SIG-M5 treated with dmso at 0.1 percent for 504 hours (cell line): ENCODE results near the gene RAPGEF6.
"Not testable (repeated sequence)": the region's sequence is repeated elsewhere in the genome, so short reads cannot be mapped to it uniquely, and the experiment has no call there.

Source experiments
- DNase-seq: peaks from one replicate; lab custom pipeline; 2025; ENCODE audit not compliant: unreplicated experiment; lab: John Stamatoyannopoulos, UW

The RAPGEF6 gene

GRCh38 chr5:131634996-131635683 is at the start of gene RAPGEF6:
Gene RAPGEF6 (minus strand): TSS chr5:131635229. CDS start chr5:131635030, 199 bp downstream.
- peak; percentile 100 for DNase-seq

DNA sequence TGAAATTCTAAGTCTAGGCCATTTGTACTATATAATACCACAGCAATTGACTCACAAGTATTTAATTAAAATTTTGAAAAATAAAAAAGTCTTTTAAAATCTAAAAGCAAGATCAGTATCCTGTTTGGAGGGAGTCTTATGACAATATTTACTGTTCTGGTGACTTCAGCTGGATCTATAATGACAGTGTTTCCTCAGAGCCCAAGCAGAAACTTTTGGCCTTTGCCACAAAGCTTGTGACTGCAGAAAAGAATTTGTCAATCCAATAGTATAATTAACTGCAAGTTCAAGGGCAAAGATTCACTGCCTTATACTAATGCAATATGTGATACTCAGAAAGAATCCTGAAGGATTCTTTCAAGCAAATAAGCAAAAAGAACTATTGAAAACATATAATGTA is 49.6 kb upstream of the RAPGEF6 start:
- peak; percentile 27 for DNase-seq

DNA sequence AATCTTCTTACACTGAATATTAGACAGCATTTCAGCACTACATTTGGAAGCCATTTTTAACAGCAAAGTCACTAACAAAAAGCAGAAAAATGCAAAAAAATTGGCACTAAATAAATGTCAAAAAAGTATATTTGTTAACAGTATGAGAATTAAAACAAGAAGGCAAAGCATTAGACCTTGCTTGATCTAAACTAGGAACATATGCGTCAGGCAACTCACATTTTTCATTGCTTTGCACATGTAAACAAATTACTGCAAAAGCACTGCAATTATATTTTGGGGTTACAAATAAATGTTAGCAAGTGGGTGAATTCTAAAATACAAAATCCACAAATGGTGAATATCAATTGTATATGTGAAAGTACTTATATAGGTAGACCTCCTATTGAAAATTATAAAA is 49.0 kb upstream of the RAPGEF6 start:
- no peak for DNase-seq

GRCh38 chr5:131682826-131683225 is 47.8 kb upstream of the RAPGEF6 start:
- no peak for DNase-seq

GRCh38 chr5:131682175-131682574 is 47.1 kb upstream of the RAPGEF6 start:
- DNase-seq: no peak

DNA sequence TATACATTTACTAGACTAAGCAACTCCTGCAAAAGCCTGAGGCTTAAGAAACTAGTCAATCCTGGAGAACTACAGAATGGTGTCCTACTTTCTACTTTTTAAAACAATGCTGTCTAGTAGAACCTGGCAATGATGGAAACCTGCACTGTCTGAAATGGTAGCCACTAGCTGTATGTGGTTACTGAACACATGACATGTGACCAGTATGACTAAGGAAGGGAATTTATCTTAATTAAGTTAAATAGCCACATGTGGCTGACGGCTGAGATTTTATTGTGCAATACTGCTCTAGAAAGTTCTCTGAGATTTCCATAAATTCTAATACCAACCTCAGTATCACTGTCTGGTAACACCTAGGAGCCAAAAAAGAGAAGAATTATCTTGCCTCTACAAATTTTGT is 44.9 kb upstream of the RAPGEF6 start:
- DNase-seq: no peak

DNA sequence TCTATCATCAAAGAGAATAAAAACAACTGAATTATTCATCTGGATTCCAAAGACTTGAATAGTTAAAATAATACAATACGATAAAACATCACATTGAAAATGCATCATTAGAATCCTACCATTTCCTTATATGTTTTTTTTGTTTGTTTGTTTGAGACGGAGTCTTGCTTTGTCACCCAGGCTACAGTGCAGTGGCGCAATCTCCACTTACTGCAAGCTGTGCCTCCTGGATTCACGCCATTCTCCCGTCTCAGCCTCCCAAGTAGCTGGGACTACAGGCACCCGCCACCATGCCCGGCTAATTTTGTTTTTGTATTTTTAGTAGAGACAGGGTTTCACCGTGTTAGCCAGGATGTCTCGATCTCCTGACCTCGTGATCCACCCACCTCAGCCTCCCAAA is 43.2 kb upstream of the RAPGEF6 start:
- not testable (repeated sequence) for DNase-seq

DNA sequence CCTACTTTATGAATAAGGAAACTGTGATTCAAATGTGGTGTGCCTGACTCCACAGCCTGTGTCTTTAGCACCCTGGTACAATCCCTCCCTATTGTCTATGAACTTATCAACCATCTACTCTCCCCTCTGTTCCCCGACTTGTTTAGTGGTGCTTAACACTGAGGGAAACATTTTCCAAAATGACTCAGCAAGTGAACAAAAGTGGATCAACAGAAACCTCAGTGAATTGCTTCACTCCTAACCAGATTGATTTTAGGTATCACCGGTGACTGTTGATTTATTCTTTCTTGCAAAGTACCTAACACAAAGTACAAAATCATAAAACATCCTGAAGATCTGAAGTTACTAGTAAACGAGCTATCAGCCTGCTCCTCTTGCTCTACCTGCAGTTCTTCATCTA is 42.1 kb upstream of the RAPGEF6 start:
- no peak for DNase-seq

DNA sequence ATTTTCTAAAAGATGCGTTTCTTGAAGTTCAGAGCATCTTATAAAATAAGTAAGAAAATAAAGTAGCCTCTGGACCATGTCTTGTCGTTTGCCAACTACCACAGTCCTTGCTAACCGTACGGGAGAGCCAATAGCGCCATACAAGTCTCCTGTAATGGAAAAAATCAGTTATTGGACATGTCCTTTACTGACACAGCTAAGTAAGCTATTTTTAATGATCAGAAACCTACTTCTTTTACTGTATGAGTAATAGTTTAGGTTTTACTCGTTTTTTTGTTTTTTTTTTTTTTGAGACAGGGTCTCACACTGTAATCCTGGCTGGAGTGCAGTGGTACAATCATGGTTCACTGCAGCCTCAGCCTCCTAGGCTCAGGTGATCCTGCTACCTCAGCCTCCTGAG is 37.7 kb upstream of the RAPGEF6 start:
- DNase-seq: no peak

- DNase-seq: peak; percentile 18
Observed at GRCh38 chr5:131671994-131672655, 37.1 kb upstream of the RAPGEF6 start.

DNA sequence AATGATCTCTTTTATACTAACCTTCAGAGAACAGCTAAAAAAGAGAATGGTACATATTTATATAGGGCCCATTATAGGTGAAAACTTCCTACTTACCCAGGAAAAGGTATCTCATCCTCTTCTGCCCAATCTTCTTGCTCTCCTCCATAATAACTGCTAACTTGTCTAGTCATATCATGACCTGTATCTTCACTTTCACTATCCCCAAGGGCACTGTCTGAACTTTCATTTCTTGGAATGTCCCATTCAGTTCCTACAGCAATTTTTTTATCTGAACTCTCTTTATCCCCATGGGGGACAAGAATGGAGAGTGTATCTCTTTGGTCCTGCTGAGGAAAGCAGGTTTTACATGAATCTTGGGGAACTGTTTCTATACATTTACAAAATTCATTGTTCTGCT is 36.4 kb upstream of the RAPGEF6 start:
- no peak for DNase-seq

DNA sequence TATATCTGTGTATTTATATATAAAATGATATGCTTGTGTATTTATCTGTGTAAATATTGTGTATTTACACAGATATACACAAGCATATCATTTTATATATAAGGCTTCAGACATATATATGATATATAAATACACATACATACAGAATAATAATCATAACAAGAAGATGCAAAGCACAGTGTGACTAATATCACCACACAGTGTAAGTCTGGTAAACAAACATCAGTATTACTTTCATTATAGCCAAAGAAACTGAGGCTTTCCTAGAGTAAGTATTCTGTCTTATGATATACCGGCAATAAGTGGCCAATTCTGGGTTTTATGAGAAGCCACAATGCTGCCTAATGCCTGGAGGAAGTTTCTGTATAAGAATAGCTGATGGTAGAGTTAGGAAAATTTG is 29.9 kb upstream of the RAPGEF6 start:
- no peak for DNase-seq

DNA sequence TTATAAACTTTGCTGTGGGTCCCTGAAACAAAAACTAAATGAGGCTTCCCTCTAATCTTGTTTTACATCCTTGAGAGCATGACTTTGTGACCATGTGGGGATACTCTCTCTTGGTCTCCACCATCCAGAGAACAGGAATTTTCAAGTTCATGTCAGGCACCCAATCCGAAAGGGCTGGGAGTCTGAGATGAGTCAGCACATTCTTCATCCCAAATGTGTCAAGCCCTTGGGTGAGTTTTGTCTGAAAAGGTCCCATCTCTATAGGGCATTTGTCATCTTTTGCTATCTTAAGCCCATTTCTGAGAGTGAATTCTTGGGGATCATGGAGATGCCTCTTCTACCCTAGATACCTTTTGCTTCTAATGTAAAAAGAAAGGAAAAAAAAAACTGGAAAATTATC is 26.9 kb upstream of the RAPGEF6 start:
- no peak for DNase-seq

DNA sequence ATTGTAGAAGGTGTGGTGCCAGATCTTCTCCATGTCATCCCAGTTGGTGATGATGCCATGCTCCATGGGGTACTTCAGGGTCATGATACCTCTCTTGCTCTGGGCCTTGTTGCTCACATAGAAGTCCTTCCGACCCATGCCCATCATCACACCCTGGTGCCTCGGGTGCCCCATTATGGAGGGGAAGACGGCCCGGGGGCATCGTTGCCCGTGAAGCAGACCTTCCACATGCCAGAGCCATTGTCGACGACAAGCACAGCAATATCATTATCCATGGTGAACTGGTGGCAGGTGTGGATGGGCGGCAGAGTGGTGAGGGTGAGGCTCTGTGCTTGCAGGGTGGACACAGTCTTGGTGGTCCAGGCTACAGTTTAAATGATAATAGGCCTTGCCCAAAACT is 24.8 kb upstream of the RAPGEF6 start:
- no peak for DNase-seq

DNA sequence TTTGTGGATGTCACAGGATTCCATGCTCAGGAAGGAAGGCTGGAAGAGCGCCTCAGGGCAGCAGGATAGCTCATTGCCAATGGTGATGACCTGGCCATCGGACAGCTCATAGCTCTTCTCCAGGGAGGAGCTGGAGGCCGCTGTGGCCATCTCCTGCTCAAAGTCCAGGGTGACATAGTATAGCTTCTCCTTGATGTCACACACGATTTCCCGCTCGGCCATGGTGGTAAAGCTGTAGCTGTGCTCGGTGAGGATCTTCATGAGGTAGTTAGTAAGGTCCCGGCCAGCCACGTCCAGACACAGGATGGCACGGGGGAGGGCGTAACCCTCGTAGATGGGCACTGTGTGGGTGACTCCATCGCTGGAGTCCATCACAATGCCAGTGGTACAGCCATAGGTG is 24.3 kb upstream of the RAPGEF6 start:
- no peak for DNase-seq

- no peak for DNase-seq
Observed at GRCh38 chr5:131654776-131655175, 19.7 kb upstream of the RAPGEF6 start.

GRCh38 chr5:131654309-131654708 is 19.3 kb upstream of the RAPGEF6 start:
- DNase-seq: no peak

DNA sequence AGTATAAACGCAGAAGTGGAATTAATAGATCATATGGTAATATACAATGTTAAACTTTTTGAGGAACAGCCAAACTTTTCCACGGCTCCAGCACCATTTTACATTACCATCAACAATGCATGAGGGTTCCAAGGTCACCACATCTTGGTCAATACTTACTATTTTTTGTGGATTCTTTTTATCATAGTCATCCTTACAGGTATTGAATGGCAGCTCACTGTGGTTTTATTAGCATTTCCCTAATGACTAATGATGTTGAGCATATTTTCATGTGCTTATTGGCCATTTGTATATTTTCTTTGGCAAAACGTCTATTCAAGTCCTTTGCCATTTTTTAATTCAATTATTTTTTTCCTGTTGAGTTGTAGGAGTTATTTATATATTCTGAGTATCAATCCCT is 14.1 kb upstream of the RAPGEF6 start:
- no peak for DNase-seq

DNA sequence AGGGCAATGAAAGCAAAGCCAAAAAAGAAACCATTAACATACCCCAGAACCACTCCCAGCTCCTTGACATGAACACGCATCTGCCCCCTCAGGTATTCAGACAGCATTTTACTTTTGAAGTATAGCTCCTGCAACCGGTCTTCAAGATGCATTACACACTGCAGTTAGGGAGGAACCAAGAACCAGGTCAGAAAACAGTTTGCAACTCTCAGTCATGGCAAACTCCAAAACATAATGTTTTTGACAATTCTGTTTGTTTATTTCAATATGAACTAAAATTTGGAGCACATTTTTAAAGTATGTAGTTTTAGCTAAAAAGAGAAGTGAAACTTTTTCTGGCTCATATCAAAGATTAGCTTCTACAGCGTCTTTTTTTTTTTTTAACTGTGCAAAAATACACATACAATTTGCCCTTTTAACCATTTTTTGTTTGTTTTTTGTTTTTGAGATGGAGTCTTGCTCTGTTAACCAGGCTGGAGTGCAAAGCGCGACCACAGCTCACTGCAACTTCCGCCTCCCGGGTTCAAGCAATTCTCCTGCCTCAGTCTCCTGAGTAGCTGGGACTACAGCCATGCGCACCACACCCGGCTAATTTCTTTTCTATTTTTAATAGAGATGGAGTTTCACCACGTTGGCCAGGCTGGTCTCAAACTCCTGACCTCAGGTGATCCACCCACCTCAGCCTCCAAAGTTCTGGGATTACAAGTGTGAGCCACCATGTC is 12.2 kb upstream of the RAPGEF6 start:
- no peak for DNase-seq

DNA sequence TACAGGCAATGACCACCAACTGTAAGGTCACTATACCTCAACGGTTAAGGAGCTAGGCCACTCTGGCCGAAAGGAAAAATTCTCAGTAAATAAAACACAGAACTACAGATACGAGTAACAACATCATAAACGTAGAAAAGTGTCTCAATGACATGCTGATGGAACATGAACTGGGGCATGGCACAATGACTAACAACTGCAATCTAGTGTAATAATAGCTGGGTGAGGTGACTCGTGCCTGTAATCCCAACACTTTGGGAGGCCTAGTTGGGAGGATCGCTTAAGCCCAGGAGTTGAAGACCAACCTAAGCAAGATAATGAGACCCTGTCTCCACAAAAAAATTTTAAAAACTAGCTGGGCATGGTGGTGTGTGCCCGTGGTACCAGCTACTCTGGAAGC is 9.8 kb upstream of the RAPGEF6 start:
- DNase-seq: no peak

DNA sequence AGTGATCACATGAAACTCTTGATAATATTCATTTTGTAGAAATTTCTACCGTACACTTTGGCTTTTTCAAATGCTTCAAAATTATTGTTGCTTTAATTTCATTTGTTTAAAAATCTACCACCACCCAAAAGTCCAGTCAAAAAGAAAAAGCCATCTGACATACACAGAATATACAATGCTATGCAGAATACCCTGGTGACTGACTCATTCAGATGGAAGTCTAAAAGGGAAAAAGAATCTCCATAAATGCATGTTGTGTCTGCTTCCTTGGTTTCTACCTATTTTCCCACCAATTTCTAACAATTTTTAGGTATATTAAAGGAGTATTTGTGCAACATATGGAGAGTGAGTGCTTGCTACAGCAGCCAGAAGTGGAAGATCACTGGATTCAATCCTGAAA is 9.3 kb upstream of the RAPGEF6 start:
- DNase-seq: no peak

DNA sequence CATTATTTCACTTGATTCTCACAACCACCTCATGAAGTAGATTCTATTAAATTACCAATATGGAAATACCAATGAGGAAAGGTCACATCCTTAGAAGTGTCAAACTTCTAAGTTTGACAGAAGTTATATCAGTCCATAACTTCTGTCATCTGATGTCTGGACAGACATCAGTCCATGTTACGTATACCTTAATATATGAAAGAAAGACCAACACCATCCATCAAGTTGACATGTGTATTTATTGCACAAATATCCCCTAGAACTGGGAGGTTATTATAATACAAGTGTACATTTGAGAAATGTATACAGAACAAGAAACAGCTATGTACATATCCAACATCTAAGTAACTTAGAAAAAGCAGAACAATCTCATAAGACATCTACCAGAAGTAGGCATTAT is 6.5 kb upstream of the RAPGEF6 start:
- no peak for DNase-seq
